Activated naive CD8-positive, alpha-beta T cell treated with anti-CD3 and anti-CD28 coated beads, Interleukin-2, amount 50 U/mL, for 24 hours (primary cell): ENCODE results near the gene ABCC4.

Experiments
- ATAC-seq: fragments of 150-1000 bp; cut with Tn5 transposase; one replicate; pipeline ENCODE4 v1.10.0; 2021
- DNase-seq: peaks from one replicate; pipeline ENCODE4 v3.0.0; 2021
- H3K27ac Mint-ChIP-seq: one replicate; pipeline ENCODE4 v1.8.0; 2021; ENCODE audit warnings: mild to moderate bottlenecking, mixed read lengths
- H3K27me3 Mint-ChIP-seq: one replicate; pipeline ENCODE4 v1.8.0; 2021; ENCODE audit warnings: mixed read lengths
- H3K36me3 Mint-ChIP-seq: one replicate; pipeline ENCODE4 v1.8.0; 2021; ENCODE audit warnings: low read depth, mixed read lengths
- H3K4me1 Mint-ChIP-seq: one replicate; pipeline ENCODE4 v1.8.0; 2021; ENCODE audit warnings: mixed read lengths
- H3K4me3 Mint-ChIP-seq: one replicate; pipeline ENCODE4 v1.8.0; 2021; ENCODE audit warnings: mild to moderate bottlenecking, moderate library complexity, mixed read lengths
- H3K9me3 Mint-ChIP-seq: one replicate; pipeline ENCODE4 v1.8.0; 2021; ENCODE audit warnings: mixed read lengths

Gene ABCC4

GRCh38 chr13:95060014-95060519, 241.2 kb downstream of the ABCC4 start:
- ATAC-seq = no peak
- H3K36me3 Mint-ChIP-seq = peaks cover 10% of the 10 kb centered on the region
- no peak for DNase-seq
- no peaks in the 10 kb centered on the region for H3K27me3 Mint-ChIP-seq
- H3K4me3 Mint-ChIP-seq = no peak overlapping the region
- H3K27ac Mint-ChIP-seq = no peak overlapping the region
- H3K4me1 Mint-ChIP-seq = no peaks in the 10 kb centered on the region
- no peaks in the 10 kb centered on the region for H3K9me3 Mint-ChIP-seq

DNA sequence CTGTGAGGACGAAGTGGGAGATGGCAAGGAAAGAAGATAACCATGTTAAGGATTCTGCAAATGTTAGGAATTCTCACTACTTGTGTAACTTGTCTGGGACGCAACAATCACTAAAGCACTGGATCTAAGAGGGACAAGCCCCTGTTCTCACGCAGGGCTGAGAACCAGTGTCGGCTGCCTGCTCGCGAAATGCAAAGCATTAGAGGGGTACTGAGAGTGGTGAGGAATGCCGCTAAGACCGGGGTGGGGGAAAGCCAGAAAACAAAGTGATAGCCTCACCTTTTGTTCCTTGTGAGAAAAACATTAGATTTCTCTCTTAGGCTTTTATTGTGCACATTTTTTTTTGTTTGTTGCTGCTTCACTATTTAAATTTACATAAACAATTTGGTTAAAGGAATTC, 241.9 kb downstream of the ABCC4 start:
- Mint-ChIP-seq H3K36me3 (peaks cover 10% of the 10 kb centered on the region), H3K4me3 (no peak overlapping the region), H3K9me3 (no peaks in the 10 kb centered on the region), H3K4me1 (no peaks in the 10 kb centered on the region), H3K27ac (no peak overlapping the region), H3K27me3 (no peaks in the 10 kb centered on the region)
- no peak for DNase-seq
- ATAC-seq = no peak

GRCh38 chr13:95058680-95059079, 242.6 kb downstream of the ABCC4 start:
- Mint-ChIP-seq H3K27me3 (no peaks in the 10 kb centered on the region), H3K4me1 (no peaks in the 10 kb centered on the region), H3K27ac (no peak overlapping the region), H3K9me3 (no peaks in the 10 kb centered on the region), H3K36me3 (peaks cover 10% of the 10 kb centered on the region), H3K4me3 (no peak overlapping the region)
- no peak for DNase-seq
- no peak for ATAC-seq

- no peaks in the 10 kb centered on the region for H3K27me3 Mint-ChIP-seq
- no peaks in the 10 kb centered on the region for H3K9me3 Mint-ChIP-seq
- no peak for ATAC-seq
- no peak for DNase-seq
- no peak overlapping the region for H3K27ac Mint-ChIP-seq
- H3K4me3 Mint-ChIP-seq = no peak overlapping the region
- peaks cover 17% of the 10 kb centered on the region for H3K36me3 Mint-ChIP-seq
- peaks cover 2% of the 10 kb centered on the region for H3K4me1 Mint-ChIP-seq
Measured at GRCh38 chr13:95056266-95056665, 245.0 kb downstream of the ABCC4 start.

DNA sequence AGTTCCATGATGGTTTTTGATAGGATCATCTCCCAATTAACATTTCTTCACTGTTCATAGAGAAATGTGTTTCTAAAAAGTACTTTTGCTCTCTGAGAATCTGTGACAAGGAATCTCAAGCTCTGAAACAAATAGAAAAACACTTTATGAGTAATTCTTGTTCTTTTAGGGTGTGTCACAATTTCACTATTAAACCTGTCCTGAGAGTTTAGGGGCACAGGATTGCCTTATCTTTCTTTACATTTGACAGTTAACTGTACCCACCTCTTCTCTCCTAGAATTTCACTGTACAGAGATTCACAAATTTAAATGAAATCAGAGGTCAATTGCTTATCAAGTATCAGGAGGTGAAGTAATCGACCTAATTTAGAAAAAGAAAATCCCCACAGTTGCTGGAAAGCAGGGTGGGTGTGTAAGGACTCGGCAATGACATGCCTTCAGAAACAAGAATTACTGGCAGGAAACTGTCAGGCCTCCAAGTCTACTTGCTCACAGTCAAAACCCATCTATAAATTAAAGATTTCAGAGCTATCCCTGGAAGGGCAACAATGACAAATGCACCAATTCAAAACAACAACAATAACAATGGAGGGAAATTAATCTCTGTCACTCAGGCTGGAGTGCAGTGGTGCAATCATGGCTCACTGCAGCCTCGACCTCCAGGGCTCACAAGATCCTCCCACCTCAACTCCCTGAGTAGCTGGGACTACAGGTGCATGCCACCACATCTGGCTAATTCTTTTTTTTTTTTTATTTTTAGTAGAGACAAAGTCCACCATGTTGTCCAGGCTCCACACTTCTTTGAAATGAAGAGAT, 250.2 kb downstream of the ABCC4 start:
- peaks cover 38% of the 10 kb centered on the region for H3K36me3 Mint-ChIP-seq
- DNase-seq (no peak), ATAC-seq (peak; percentile 72)
- no peaks in the 10 kb centered on the region for H3K9me3 Mint-ChIP-seq
- peak overlapping the region; percentile 18 for H3K27ac Mint-ChIP-seq
- H3K27me3 Mint-ChIP-seq = no peaks in the 10 kb centered on the region
- H3K4me3 Mint-ChIP-seq = no peak overlapping the region
- peaks cover 19% of the 10 kb centered on the region for H3K4me1 Mint-ChIP-seq

GRCh38 chr13:95049772-95050171, 251.5 kb downstream of the ABCC4 start:
- peak overlapping the region; percentile 73 for H3K27ac Mint-ChIP-seq
- ATAC-seq (peak; percentile 63), DNase-seq (no peak)
- no peaks in the 10 kb centered on the region for H3K27me3 Mint-ChIP-seq
- H3K9me3 Mint-ChIP-seq = no peaks in the 10 kb centered on the region
- H3K4me3 Mint-ChIP-seq = no peak overlapping the region
- H3K4me1 Mint-ChIP-seq = peaks cover 19% of the 10 kb centered on the region
- peaks cover 44% of the 10 kb centered on the region for H3K36me3 Mint-ChIP-seq

DNA sequence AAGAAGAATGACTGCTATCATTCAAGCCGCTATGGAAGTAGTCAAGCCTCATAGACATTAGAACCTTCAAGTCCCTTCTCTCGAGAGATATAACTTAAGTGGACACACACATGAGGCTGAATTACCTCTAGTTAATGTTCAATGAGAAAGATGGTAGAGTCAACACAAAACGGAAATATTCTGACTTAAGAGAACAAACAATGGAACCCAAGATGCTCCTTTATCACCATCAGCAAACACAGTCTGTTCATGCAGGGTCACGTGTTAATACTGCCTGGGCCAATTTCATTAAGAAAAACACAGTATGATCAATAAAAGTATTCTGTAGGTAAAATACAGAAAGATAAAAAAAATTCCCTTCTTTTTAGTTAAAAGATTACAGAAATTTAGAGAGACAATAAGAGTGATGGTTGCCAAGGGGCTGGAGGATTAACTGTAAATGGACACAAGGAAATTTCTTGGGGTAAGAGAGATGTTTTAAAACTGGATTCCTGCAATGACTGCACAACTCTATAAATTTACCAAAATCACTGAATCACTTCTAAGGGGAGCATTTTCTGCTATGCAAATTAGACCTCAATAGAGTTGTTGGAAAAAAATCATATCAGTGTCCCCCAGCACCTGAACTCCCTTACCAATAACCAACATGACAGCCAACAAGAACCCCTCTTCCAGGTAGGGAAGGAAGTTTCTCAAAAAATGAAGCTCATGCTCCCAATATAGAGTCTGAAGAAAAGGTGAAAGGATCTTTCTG, 256.6 kb downstream of the ABCC4 start:
- Mint-ChIP-seq H3K9me3 (no peaks in the 10 kb centered on the region), H3K27ac (no peak overlapping the region), H3K36me3 (peaks cover 60% of the 10 kb centered on the region), H3K4me3 (no peak overlapping the region), H3K27me3 (no peaks in the 10 kb centered on the region), H3K4me1 (peaks cover 1% of the 10 kb centered on the region)
- no peak for ATAC-seq
- DNase-seq = no peak

DNA sequence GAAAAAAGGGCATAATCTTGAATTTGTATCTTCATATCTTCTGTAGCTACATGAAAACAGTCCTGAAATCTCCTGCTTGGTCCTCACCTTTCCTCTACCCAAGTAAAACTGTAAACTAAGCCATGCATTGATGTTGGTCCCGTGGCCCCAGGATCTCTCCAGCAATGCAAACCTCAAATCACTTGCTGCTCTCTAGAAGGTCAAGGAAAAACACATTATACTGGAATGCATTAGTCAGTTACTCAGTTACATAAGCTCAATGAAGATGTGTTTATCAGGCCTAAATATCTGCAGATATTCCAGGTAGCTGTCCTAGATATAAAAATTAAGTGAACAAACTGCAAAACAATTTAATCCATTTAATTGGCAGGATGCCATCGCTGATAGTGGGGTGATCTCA, 261.8 kb downstream of the ABCC4 start:
- Mint-ChIP-seq H3K27ac (no peak overlapping the region), H3K4me1 (no peaks in the 10 kb centered on the region), H3K4me3 (no peak overlapping the region), H3K27me3 (no peaks in the 10 kb centered on the region), H3K9me3 (no peaks in the 10 kb centered on the region), H3K36me3 (peaks cover 50% of the 10 kb centered on the region)
- DNase-seq (no peak), ATAC-seq (no peak)

DNA sequence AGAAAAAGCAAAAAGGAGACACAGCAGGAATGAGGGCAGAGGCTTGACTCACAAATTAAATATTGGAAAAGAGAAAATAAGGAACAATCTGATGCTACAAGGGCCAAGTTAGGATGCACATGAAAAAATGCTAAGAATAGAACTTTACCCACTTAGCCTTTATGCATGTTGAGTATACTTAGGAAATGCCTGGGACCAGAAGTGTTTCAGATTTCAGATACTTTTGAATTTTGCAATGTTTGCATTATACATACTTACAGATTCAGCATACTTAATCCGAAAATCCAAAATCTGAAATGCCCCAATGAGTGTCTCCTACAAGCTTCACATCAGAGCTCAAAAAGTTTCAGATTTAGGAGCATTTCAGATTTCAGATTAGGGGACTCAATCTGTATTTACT, 262.3 kb downstream of the ABCC4 start:
- peaks cover 49% of the 10 kb centered on the region for H3K36me3 Mint-ChIP-seq
- no peak overlapping the region for H3K4me3 Mint-ChIP-seq
- H3K27ac Mint-ChIP-seq = no peak overlapping the region
- no peak for DNase-seq
- no peaks in the 10 kb centered on the region for H3K9me3 Mint-ChIP-seq
- ATAC-seq = no peak
- H3K27me3 Mint-ChIP-seq = no peaks in the 10 kb centered on the region
- H3K4me1 Mint-ChIP-seq = no peaks in the 10 kb centered on the region

DNA sequence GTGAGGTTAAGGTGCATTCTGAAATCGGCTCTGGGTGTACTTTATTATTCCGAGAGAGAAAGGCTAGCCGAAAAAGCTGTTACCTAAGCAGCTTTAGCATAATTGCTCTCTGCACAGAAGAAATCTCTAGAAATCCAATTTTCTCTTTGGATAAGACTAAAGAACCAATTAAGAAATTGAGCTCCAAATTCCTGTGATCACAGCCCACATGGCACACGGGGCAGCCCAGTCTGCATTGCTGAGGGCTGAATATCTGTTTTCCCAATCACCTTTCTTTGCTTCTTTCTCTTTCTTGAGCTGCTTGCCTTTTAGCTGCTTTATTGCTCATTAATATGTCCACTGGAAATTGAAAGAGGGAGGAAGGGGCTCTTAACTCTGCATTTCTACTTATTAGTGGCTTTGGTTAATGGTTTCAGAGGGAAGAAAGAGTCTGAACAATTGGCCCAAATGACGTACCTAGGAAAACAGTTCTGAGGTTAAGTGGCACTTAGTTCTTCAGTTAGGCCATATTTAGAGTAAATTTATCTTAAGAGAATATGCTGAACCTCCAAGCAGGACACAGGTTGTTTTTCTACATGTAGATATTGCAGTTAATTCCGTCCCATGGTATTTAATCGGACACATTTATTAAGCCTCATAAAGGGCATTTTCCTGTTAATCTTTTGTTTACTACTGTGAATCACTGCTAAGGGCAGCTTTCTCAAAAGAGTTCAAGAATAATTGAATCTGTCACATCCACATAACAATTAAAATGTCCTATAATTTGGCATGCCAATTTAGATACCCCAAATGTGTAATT, 265.7 kb downstream of the ABCC4 start:
- H3K36me3 Mint-ChIP-seq = peaks cover 33% of the 10 kb centered on the region
- ATAC-seq (no peak), DNase-seq (no peak)
- no peaks in the 10 kb centered on the region for H3K27me3 Mint-ChIP-seq
- no peak overlapping the region for H3K4me3 Mint-ChIP-seq
- no peak overlapping the region for H3K27ac Mint-ChIP-seq
- no peaks in the 10 kb centered on the region for H3K4me1 Mint-ChIP-seq
- no peaks in the 10 kb centered on the region for H3K9me3 Mint-ChIP-seq

DNA sequence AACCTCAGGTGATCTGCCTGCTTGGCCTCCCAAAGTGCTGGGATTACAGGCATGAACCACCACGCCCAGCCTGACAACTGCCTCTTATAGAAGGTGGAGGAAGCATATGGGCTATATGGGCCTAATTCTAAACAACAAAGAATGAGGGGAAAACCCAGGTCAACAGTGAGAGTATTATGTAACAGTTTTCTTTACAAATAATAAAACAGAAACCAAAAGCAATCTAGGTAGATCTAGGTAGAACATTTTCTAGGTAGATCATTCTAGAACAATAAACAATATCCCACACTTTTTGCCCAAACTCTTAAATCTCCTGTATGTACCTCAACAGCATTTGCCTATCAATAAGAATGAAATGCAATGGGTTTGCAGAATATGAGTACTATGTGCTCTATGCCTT, 267.4 kb downstream of the ABCC4 start:
- ATAC-seq = no peak
- DNase-seq = no peak
- Mint-ChIP-seq H3K36me3 (peaks cover 27% of the 10 kb centered on the region), H3K27ac (no peak overlapping the region), H3K9me3 (no peaks in the 10 kb centered on the region), H3K27me3 (no peaks in the 10 kb centered on the region), H3K4me3 (no peak overlapping the region), H3K4me1 (no peaks in the 10 kb centered on the region)

DNA sequence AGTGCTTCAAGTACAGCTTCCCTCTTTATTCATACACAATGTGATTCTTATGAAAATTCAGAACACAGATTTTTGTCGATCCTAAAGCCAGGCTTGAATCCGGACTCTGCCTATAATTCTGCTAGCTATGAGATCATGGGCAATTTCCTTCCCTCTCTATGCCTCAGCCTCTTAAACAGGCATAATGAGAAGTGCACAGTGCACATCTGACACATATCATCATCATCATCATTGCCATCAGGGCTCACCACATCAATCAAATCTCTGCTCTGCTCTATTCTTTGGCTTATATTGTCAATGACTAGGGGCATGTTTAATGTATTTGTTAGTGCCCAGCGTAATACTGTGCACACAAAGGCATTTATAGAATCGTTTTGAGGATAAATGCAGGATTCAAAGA, 269.1 kb downstream of the ABCC4 start:
- Mint-ChIP-seq H3K27ac (no peak overlapping the region), H3K27me3 (no peaks in the 10 kb centered on the region), H3K36me3 (peaks cover 25% of the 10 kb centered on the region), H3K4me3 (no peak overlapping the region), H3K9me3 (no peaks in the 10 kb centered on the region), H3K4me1 (no peaks in the 10 kb centered on the region)
- no peak for ATAC-seq
- no peak for DNase-seq

DNA sequence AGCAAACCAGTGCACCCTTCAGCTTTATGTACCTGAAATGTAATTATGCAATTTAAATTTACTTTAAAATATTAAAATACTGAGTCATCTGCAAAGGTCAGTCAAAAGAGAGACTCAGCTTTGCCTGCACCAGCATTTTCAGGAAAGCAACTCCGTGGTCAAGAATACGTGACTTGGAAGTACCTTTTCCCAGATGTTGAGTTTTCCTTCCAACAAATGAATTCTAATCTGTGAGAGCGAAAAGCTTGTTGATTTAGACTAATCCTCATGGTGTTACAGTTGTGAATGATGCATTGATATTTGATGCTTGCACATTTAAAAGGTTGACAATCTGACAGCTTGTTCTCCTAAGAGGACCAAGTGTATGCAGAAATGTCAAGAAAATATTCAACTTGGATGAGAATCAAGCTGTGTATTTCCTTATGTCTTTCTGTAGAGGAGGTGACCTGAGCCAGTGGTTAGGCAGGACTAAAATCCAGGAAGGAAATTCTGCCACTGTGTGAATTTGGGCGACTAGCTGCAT, 270.4 kb downstream of the ABCC4 start:
- no peak for DNase-seq
- Mint-ChIP-seq H3K27ac (no peak overlapping the region), H3K9me3 (no peaks in the 10 kb centered on the region), H3K4me3 (no peak overlapping the region), H3K27me3 (no peaks in the 10 kb centered on the region), H3K4me1 (no peaks in the 10 kb centered on the region), H3K36me3 (peaks cover 24% of the 10 kb centered on the region)
- no peak for ATAC-seq

DNA sequence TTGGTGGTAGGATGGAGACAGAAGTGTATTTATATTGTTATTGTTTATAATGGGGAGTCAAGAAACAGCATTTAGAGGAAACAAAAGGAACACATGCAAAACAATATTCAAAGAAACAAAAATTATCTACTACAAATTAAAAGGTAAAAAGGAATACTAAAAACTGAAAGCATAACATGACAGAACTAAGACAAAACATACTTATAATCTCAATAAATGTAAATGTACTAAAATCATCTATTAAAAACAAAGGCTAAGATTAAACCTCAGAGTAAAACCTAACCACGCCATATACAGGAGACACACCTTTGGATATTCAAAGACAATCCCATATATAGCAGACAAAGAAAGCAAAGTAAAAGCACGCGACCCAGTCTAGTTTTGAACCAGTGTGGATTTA, 273.6 kb downstream of the ABCC4 start:
- H3K36me3 Mint-ChIP-seq = peaks cover 24% of the 10 kb centered on the region
- no peak overlapping the region for H3K4me3 Mint-ChIP-seq
- H3K27ac Mint-ChIP-seq = no peak overlapping the region
- no peak for DNase-seq
- no peaks in the 10 kb centered on the region for H3K4me1 Mint-ChIP-seq
- H3K9me3 Mint-ChIP-seq = peaks cover 6% of the 10 kb centered on the region
- no peak for ATAC-seq
- H3K27me3 Mint-ChIP-seq = no peaks in the 10 kb centered on the region
